HCT116 (cell line): ENCODE data around the gene PAX2. TPM values are rescaled to one million over a fixed set of nuclear protein-coding genes. Genes with fewer than 3 reads are reported as not detected.

Experiments used
- ATAC-seq: fragments of 200-7000 bp; cut with Tn5 transposase; 2 replicates; pipeline ENCODE4 v1.9.1; 2020; ENCODE audit warnings: mild to moderate bottlenecking, moderate library complexity
- BruUV-seq: library from RNA; stranded (reverse); fragments of 400-500 nt; replicated peaks from 2 replicates; lab custom pipeline; 2021; lab: Mats Ljungman, UMichigan
- CTCF ChIA-PET: fragments of 300-600 bp; sonication (Branson Sonifier 250); formaldehyde crosslinking; loops from one replicate; lab custom pipeline; 2021; ENCODE audit warnings: antibody characterized with exemption; lab: Charles Lee
- POLR2A ChIA-PET: fragments of 300-600, 350-600 bp; sonication (Branson Sonifier 250); formaldehyde crosslinking; loops from one replicate; lab custom pipeline; 2021; ENCODE audit warnings: antibody characterized with exemption; lab: Charles Lee
- RAD21 ChIA-PET, 2 experiments: fragments of 300-600 bp; sonication (Branson Sonifier 250); formaldehyde crosslinking; loops; one replicate each; lab custom pipeline; 2023; ENCODE audit warnings: low total read pairs in 2 of 2; ENCODE audit not compliant: uncharacterized antibody in 2 of 2, unreplicated experiment in 2 of 2, low non-redundant PET in 1 of 2; lab: Charles Lee
- DNase-seq: peaks from one replicate; pipeline ENCODE4 v3.0.0-alpha.2; 2010; ENCODE audit warnings: low read depth, low spot score
- H2AFZ ChIP-seq: fragments of 200-600 bp; shearing (Covaris generic), sonication (generic); 2 replicates; pipeline ENCODE4 v1.6.1; 2017; ENCODE audit warnings: low read depth, mixed run types, mixed read lengths, antibody characterized with exemption, low read length; ENCODE audit not compliant: poor library complexity, severe bottlenecking
- H3K27ac ChIP-seq: 2 replicates; pipeline ENCODE4 v1.5.1; 2012; ENCODE audit warnings: low read depth, low read length
- H3K27me3 ChIP-seq: fragments of 200-600 bp; sonication (generic); 2 replicates; pipeline ENCODE4 v1.6.1; 2016; ENCODE audit warnings: mixed run types, low read length, mixed read lengths; ENCODE audit not compliant: insufficient read depth
- H3K36me3 ChIP-seq, 2 experiments: fragments of 200-500 bp in 1 of 2; fragments of 200-600 bp in 1 of 2; sonication (Bioruptor generic) in 1 of 2; sonication (generic) in 1 of 2; 2 replicates each; pipeline versions ENCODE4 v1.5.1 to v1.6.1; 2014 to 2016; ENCODE audit warnings: low read length in 2 of 2, inconsistent platforms in 1 of 2, mixed read lengths in 1 of 2, mixed run types in 1 of 2; ENCODE audit not compliant: insufficient read depth in 2 of 2, control insufficient read depth in 1 of 2
- H3K4me1 ChIP-seq, 2 experiments: fragments of 200-600 bp in 1 of 2; sonication (generic) in 1 of 2; 2 replicates each; pipeline versions ENCODE4 v1.5.1 to v1.6.1; 2012 to 2017; ENCODE audit warnings: low read length in 2 of 2, inconsistent platforms in 1 of 2, mild to moderate bottlenecking in 1 of 2, mixed read lengths in 1 of 2, mixed run types in 1 of 2, moderate library complexity in 1 of 2; ENCODE audit not compliant: insufficient read depth in 2 of 2, control insufficient read depth in 1 of 2
- H3K4me2 ChIP-seq: fragments of 200-600 bp; sonication (generic); 2 replicates; pipeline ENCODE4 v1.6.1; 2017; ENCODE audit warnings: mixed run types, low read length, mixed read lengths
- H3K4me3 ChIP-seq, 2 experiments: fragments of 200-600 bp in 1 of 2; sonication (generic) in 1 of 2; replicated peaks in 1 of 2; 2 replicates each; pipeline ENCODE4 v1.5.1; 2011 to 2016; ENCODE audit warnings: low read length in 2 of 2, control low read depth in 1 of 2, low read depth in 1 of 2, mild to moderate bottlenecking in 1 of 2, mixed read lengths in 1 of 2, mixed run types in 1 of 2
- H3K79me2 ChIP-seq: fragments of 200-600 bp; sonication (generic); 2 replicates; pipeline ENCODE4 v1.6.1; 2017; ENCODE audit warnings: mild to moderate bottlenecking, mixed run types, low read length, moderate library complexity, mixed read lengths; ENCODE audit not compliant: insufficient read depth
- H3K9ac ChIP-seq: fragments of 200-600 bp; sonication (generic); 2 replicates; pipeline ENCODE4 v1.6.1; 2016; ENCODE audit warnings: low read length, mixed read lengths
- H3K9me2 ChIP-seq: fragments of 200-600 bp; sonication (generic), shearing (Covaris generic); 2 replicates; pipeline ENCODE4 v1.6.1; 2017; ENCODE audit warnings: mixed run types, mild to moderate bottlenecking, moderate library complexity; ENCODE audit not compliant: insufficient read depth
- H3K9me3 ChIP-seq, 2 experiments: fragments of 200-500 bp in 1 of 2; fragments of 200-600 bp in 1 of 2; sonication (Bioruptor generic) in 1 of 2; sonication (generic) in 1 of 2; 2 replicates each; pipeline ENCODE4 v1.6.1; 2014 to 2017; ENCODE audit warnings: low read length in 2 of 2, mixed read lengths in 2 of 2, inconsistent platforms in 1 of 2, low read depth in 1 of 2, mild to moderate bottlenecking in 1 of 2, mixed run types in 1 of 2, moderate library complexity in 1 of 2; ENCODE audit not compliant: control insufficient read depth in 1 of 2, insufficient read depth in 1 of 2
- H4K20me1 ChIP-seq: fragments of 200-600 bp; sonication (generic), shearing (Covaris generic); 2 replicates; pipeline ENCODE4 v1.6.1; 2017; ENCODE audit warnings: mixed run types, mild to moderate bottlenecking, moderate library complexity; ENCODE audit not compliant: insufficient read depth
- EZH2 ChIP-seq: fragments of 200-600 bp; sonication (generic); IDR thresholded peaks from 2 replicates; pipeline ENCODE4 v1.6.1; 2017; ENCODE audit warnings: antibody characterized with exemption, mixed run types
- POLR2AphosphoS5 ChIP-seq: IDR thresholded peaks from 2 replicates; pipeline ENCODE4 v1.6.1; 2011; ENCODE audit warnings: mild to moderate bottlenecking, low read depth, low read length, moderate library complexity
- RAD21 ChIP-seq: IDR thresholded peaks from 2 replicates; pipeline ENCODE4 v1.6.1; 2012; ENCODE audit warnings: low read depth, mild to moderate bottlenecking
- SIN3A ChIP-seq: IDR thresholded peaks from 2 replicates; pipeline ENCODE4 v1.6.1; 2012; ENCODE audit warnings: low read depth
- SRF ChIP-seq: IDR thresholded peaks from 2 replicates; pipeline ENCODE4 v1.6.1; 2012; ENCODE audit warnings: low read depth
- TCF7L2 ChIP-seq: IDR thresholded peaks from 2 replicates; pipeline ENCODE4 v1.7.0; 2011; ENCODE audit warnings: borderline replicate concordance, inconsistent platforms; ENCODE audit not compliant: insufficient read depth, insufficient read length; ENCODE audit errors: extremely low read depth
- ZFX ChIP-seq: fragments of 450-650 bp; IDR thresholded peaks from 2 replicates; pipeline ENCODE4 v1.6.1; 2017
- ZNF274 ChIP-seq: fragments of 200-500 bp; sonication (Bioruptor generic); IDR thresholded peaks from 2 replicates; pipeline ENCODE4 v1.6.1; 2014; ENCODE audit warnings: mild to moderate bottlenecking, low read depth, low read length, inconsistent platforms
- intact Hi-C: fragments of 100-400 bp; cut with micrococcal nuclease; formaldehyde crosslinking; loops from 2 replicates; pipeline ENCODE4 v1.10.0; 2022
- total RNA-seq: library from RNA; stranded (reverse); gene quantifications from one replicate; pipeline ENCODE4 v1.2.1, GENCODE V29; 2021; ENCODE audit not compliant: unreplicated experiment
- TF ChIP-seq, protein P1 (sequence below), 3 experiments: fragments of 200-600 bp in 1 of 3; sonication (generic) in 1 of 3; IDR thresholded peaks in 2 of 3; conservative IDR thresholded peaks in 1 of 3; 2 replicates each; pipeline ENCODE4 v1.5.1; 2012 to 2017; ENCODE audit warnings: low read depth in 2 of 3, low read length in 2 of 3, antibody characterized with exemption in 1 of 3, borderline replicate concordance in 1 of 3, control low read depth in 1 of 3, mild to moderate bottlenecking in 1 of 3, mixed read lengths in 1 of 3, mixed run types in 1 of 3, moderate library complexity in 1 of 3; ENCODE audit not compliant: insufficient read depth in 1 of 3
- TF ChIP-seq, protein P2 (sequence below): IDR thresholded peaks from 2 replicates; pipeline ENCODE4 v1.6.1; 2012

Gene PAX2
- total RNA-seq, 1 experiment from 2014 or later, result 5.0 TPM

DNA sequence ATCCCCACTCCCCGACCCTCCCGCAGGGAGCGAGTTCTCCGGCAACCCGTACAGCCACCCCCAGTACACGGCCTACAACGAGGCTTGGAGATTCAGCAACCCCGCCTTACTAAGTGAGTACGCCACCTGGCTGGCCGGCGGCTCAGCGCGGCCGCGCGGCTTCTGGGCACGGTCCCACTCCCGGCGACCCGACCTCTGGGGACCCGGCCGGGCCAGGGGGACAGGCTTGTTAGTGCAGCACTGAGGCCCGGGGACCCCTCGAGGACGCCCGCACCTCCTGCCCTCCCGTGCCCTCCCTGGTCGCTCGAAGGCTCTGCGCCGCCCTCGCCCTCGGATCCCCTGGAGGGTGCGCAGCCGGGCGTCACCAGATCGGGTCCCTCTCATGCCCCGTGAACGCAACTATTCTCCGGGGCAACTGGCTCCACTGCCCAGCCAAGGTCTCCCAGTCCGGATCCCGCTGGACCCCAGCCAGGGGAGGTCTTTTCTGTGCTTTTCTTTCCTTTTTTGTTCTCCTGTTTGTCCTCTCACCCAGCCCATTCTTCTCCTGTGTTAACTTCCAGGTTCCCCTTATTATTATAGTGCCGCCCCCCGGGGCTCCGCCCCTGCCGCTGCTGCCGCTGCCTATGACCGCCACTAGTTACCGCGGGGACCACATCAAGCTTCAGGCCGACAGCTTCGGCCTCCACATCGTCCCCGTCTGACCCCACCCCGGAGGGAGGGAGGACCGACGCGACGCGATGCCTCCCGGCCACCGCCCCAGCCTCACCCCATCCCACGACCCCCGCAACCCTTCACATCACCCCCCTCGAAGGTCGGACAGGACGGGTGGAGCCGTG, 81.8 kb downstream of the PAX2 start:
- intact Hi-C loops, result loop anchor here (5.0 kb wide), 1 partner anchor 85 kb away; no protein-coding TSS in a partner anchor
- Histone ChIP-seq H3K9ac (peak overlapping the region; percentile 63), H3K4me2 (peak overlapping the region; percentile 96), H3K4me3 (peak overlapping the region; percentile 51 to 70), H3K9me3 (no peaks in the 10 kb centered on the region), H2AFZ (peak overlapping the region; percentile 24), H3K27ac (peak overlapping the region; percentile 54), H3K9me2 (no peaks in the 10 kb centered on the region), H3K36me3 (no peaks in the 10 kb centered on the region), H4K20me1 (no peaks in the 10 kb centered on the region), H3K27me3 (peaks cover 14% of the 10 kb centered on the region; the same call in 1 of the 2 replicates), H3K4me1 (peaks cover 12 to 30% of the 10 kb centered on the region in 2 experiments; a peak in 3 of 4 replicates), H3K79me2 (no peaks in the 10 kb centered on the region)
- DNase-seq (peak; percentile 56), ATAC-seq (peak; percentile 79)
- RAD21 ChIA-PET, result interaction anchor here in 1 of 2 experiments (0.6 kb wide), 1 partner anchor 82 kb away, joined by 3 read pairs; the partner anchor contains the start of gene PAX2
- BruUV-seq, result no TSS peak
- TF ChIP-seq, protein P1, sequence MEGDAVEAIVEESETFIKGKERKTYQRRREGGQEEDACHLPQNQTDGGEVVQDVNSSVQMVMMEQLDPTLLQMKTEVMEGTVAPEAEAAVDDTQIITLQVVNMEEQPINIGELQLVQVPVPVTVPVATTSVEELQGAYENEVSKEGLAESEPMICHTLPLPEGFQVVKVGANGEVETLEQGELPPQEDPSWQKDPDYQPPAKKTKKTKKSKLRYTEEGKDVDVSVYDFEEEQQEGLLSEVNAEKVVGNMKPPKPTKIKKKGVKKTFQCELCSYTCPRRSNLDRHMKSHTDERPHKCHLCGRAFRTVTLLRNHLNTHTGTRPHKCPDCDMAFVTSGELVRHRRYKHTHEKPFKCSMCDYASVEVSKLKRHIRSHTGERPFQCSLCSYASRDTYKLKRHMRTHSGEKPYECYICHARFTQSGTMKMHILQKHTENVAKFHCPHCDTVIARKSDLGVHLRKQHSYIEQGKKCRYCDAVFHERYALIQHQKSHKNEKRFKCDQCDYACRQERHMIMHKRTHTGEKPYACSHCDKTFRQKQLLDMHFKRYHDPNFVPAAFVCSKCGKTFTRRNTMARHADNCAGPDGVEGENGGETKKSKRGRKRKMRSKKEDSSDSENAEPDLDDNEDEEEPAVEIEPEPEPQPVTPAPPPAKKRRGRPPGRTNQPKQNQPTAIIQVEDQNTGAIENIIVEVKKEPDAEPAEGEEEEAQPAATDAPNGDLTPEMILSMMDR (IDR thresholded peaks at IDR 0.05 in 2 of 3, conservative IDR thresholded peaks at IDR 0.05 in 1 of 3; ENCODE audit: borderline replicate concordance in 1 of 3, insufficient read depth in 1 of 3, low read depth in 2 of 3, low read length in 2 of 3), result peak; percentile 50 to 72 (median 52); a peak in 5 of 6 replicates
- TF ChIP-seq TCF7L2 (peak; percentile 85), RAD21 (no peak; the same call in 1 of the 2 replicates), EZH2 (no peak), SRF (no peak), ZFX (peak; percentile 79; the same call in 1 of the 2 replicates), POLR2AphosphoS5 (peak; percentile 81), ZNF274 (no peak), SIN3A (no peak)
- TF ChIP-seq, protein P2, sequence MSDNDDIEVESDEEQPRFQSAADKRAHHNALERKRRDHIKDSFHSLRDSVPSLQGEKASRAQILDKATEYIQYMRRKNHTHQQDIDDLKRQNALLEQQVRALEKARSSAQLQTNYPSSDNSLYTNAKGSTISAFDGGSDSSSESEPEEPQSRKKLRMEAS, result peak; percentile 86
- CTCF ChIA-PET, result interaction anchor here (0.7 to 1.0 kb wide), 5 partner anchors 11 to 98 kb away, joined by 3 to 7 read pairs (median 4); no protein-coding TSS in a partner anchor
- POLR2A ChIA-PET, result no interaction called here
